ENCODE results near the gene LPIN3. TPM values are rescaled to one million over a fixed set of nuclear protein-coding genes. Genes with fewer than 3 reads are reported as not detected.

Gene LPIN3
- total RNA-seq, 1 donor from 2014 or later = 17.5 TPM

DNA sequence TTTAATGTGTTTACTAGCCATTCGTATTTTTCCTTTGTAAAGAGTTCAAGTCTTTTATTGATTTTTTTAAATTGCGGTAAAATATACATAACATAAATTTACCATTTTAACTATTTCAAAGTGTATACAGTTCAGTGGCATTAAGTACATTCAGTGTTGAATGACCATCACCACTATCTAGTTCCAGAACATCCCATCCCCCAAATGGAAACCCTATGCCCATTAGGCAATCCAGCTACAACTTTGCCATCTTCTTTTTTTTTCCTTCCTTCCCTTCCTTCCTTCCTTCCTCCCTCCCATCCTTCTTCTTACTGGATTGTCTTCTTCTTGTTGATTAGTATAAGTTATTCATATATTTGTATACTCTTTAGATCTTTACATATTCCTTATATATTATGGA is 8.6 kb downstream of the LPIN3 start:
- Mint-ChIP-seq H3K4me3 (no peak overlapping the region), H3K4me1 (ENCODE audit: unreplicated experiment) (no peaks in the 10 kb centered on the region), H3K27ac (no peak overlapping the region), H3K27me3 (no peaks in the 10 kb centered on the region), H3K9me3 (no peaks in the 10 kb centered on the region), H3K36me3 (peaks cover 4% of the 10 kb centered on the region)
- no peak for DNase-seq (ENCODE audit: extremely low spot score, unreplicated experiment)
- TF ChIP-seq, protein P1, sequence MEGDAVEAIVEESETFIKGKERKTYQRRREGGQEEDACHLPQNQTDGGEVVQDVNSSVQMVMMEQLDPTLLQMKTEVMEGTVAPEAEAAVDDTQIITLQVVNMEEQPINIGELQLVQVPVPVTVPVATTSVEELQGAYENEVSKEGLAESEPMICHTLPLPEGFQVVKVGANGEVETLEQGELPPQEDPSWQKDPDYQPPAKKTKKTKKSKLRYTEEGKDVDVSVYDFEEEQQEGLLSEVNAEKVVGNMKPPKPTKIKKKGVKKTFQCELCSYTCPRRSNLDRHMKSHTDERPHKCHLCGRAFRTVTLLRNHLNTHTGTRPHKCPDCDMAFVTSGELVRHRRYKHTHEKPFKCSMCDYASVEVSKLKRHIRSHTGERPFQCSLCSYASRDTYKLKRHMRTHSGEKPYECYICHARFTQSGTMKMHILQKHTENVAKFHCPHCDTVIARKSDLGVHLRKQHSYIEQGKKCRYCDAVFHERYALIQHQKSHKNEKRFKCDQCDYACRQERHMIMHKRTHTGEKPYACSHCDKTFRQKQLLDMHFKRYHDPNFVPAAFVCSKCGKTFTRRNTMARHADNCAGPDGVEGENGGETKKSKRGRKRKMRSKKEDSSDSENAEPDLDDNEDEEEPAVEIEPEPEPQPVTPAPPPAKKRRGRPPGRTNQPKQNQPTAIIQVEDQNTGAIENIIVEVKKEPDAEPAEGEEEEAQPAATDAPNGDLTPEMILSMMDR (conservative IDR thresholded peaks at IDR 0.05) = no peak

DNA sequence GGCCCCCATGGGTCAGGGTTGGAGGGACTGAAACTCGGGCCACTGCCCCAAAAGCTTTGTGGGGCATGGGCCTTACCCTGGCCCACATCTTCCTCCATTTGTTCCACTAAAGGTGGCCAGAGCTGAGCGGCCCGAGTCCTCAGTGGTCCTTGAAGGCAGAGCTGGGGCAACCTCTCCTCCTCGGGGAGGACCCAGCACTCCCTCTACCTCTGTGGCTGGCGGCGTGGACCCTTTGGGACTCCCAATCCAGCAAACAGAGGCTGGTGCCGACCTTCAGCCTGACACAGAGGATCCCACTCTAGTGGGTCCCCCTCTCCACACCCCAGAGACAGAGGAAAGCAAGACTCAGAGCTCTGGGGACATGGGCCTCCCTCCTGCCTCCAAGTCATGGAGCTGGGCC is 9.3 kb downstream of the LPIN3 start:
- TF ChIP-seq, protein P1 (conservative IDR thresholded peaks at IDR 0.05) = no peak
- no peak overlapping the region for H3K4me3 Mint-ChIP-seq
- DNase-seq (ENCODE audit: extremely low spot score, unreplicated experiment) = no peak
- no peaks in the 10 kb centered on the region for H3K9me3 Mint-ChIP-seq
- no peak overlapping the region for H3K27ac Mint-ChIP-seq
- H3K4me1 Mint-ChIP-seq (ENCODE audit: unreplicated experiment) = no peaks in the 10 kb centered on the region
- H3K36me3 Mint-ChIP-seq = peaks cover 4% of the 10 kb centered on the region
- no peaks in the 10 kb centered on the region for H3K27me3 Mint-ChIP-seq

DNA sequence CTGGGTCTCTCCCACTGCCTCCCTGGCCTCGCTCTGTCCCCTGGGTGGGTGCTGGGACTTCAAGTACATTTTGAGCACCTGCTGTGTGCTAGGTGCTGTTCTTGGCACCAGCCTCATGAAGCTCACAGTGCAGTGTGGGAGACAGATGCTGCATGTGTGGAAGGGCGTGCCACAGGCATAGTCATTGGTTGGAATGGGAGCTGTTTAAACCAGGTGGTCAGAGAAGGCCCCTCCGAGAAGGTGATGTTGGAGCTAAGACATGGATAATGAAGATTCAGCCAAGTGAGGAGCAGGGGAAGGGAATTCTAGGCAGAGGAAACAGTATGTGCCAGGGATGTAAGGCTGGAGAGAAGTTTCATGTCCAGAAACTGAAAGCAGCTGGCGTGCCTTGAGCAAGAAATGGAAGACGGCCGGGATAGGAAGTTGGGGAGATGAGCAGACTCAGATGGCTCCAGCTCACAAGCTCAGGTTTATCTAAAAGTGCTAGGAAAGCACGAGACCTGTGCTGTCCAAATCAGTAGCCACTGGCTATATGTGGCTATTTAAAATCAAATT is 9.9 kb downstream of the LPIN3 start:
- H3K27ac Mint-ChIP-seq = no peak overlapping the region
- TF ChIP-seq, protein P1 (conservative IDR thresholded peaks at IDR 0.05) = no peak
- no peaks in the 10 kb centered on the region for H3K9me3 Mint-ChIP-seq
- peaks cover 4% of the 10 kb centered on the region for H3K36me3 Mint-ChIP-seq
- no peak overlapping the region for H3K4me3 Mint-ChIP-seq
- no peaks in the 10 kb centered on the region for H3K4me1 Mint-ChIP-seq (ENCODE audit: unreplicated experiment)
- DNase-seq (ENCODE audit: extremely low spot score, unreplicated experiment) = no peak
- no peaks in the 10 kb centered on the region for H3K27me3 Mint-ChIP-seq

DNA sequence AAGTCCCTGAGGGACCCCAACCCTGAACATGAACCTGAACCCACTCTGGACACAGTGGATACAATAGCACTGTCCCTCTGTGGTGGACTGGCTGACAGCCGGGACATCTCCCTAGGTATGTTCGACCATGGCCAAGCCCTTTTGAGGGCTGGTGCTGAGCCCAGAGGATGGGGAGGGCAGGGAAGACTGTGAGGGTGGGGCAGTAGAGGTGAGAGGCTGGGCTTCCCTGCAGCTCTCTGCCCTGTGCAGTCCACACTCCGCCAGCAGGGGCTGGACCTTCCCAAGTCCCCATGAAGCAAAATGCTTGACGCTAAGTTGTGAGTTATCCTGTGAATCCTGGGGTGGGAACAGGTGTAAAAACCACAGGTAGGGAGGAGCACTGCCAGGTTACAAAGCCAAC is 11.5 kb downstream of the LPIN3 start:
- no peaks in the 10 kb centered on the region for H3K9me3 Mint-ChIP-seq
- TF ChIP-seq, protein P1 (conservative IDR thresholded peaks at IDR 0.05) = peak; percentile 48
- H3K4me3 Mint-ChIP-seq = no peak overlapping the region
- H3K4me1 Mint-ChIP-seq (ENCODE audit: unreplicated experiment) = no peaks in the 10 kb centered on the region
- no peaks in the 10 kb centered on the region for H3K27me3 Mint-ChIP-seq
- H3K36me3 Mint-ChIP-seq = peaks cover 4% of the 10 kb centered on the region
- no peak for DNase-seq (ENCODE audit: extremely low spot score, unreplicated experiment)
- no peak overlapping the region for H3K27ac Mint-ChIP-seq

DNA sequence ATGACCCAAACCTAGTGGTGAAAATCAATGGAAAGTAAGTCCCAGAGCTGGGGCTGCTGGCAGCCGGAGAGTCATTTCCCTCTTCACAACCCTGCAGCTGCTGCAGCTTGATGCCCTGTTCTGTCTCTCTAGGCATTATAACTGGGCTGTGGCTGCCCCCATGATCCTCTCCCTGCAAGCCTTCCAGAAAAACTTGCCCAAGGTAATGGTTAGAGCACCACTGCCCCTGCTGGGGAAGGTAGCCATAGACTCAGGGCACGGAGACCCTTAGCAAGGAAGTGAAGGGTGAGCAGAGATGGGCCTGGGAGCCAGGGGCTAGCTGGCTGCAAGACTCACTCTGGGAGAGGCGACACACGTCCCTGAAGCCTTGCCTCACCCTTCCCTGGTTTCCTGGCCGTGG is 12.0 kb downstream of the LPIN3 start:
- Mint-ChIP-seq H3K27ac (no peak overlapping the region), H3K36me3 (peaks cover 4% of the 10 kb centered on the region), H3K4me1 (ENCODE audit: unreplicated experiment) (no peaks in the 10 kb centered on the region), H3K4me3 (no peak overlapping the region), H3K9me3 (no peaks in the 10 kb centered on the region), H3K27me3 (no peaks in the 10 kb centered on the region)
- TF ChIP-seq, protein P1 (conservative IDR thresholded peaks at IDR 0.05) = no peak
- DNase-seq (ENCODE audit: extremely low spot score, unreplicated experiment) = no peak

DNA sequence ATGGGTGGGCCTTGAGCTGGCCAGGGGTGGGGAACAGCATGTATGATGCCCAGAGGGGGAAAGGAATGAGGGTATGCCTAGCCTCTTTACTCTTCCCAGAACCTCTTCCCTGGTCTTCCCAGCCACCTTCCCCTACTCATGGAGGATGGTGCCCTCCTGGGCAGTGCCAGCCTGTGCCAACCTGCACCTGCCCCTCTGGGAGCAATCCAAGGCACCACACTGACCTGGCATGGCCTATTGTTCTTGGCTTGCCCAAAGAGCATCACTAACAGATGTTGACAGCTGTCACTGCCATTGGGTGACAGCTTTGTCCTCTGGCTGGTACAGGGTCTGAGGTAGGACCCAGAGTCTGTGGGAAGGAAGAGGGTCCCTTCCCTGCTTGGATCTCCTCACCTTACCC is 12.9 kb downstream of the LPIN3 start:
- Mint-ChIP-seq H3K36me3 (peaks cover 4% of the 10 kb centered on the region), H3K9me3 (no peaks in the 10 kb centered on the region), H3K27me3 (no peaks in the 10 kb centered on the region), H3K27ac (no peak overlapping the region), H3K4me3 (no peak overlapping the region), H3K4me1 (ENCODE audit: unreplicated experiment) (no peaks in the 10 kb centered on the region)
- TF ChIP-seq, protein P1 (conservative IDR thresholded peaks at IDR 0.05) = no peak
- DNase-seq (ENCODE audit: extremely low spot score, unreplicated experiment) = no peak

Measured in type B pancreatic cell (in vitro differentiated cells).